Activated CD8-positive, alpha-beta memory T cell treated with anti-CD3 and anti-CD28 coated beads for 1 hour (primary cell): ENCODE results near the gene NRBF2.

ENCODE experiments used
- DNase-seq, 2 donors: peaks; one replicate each; pipeline ENCODE4 v3.0.0-alpha.2; 2020; ENCODE audit warnings: low read depth in 1 of 2; ENCODE audit errors: extremely low read depth in 1 of 2

NRBF2 gene

DNA sequence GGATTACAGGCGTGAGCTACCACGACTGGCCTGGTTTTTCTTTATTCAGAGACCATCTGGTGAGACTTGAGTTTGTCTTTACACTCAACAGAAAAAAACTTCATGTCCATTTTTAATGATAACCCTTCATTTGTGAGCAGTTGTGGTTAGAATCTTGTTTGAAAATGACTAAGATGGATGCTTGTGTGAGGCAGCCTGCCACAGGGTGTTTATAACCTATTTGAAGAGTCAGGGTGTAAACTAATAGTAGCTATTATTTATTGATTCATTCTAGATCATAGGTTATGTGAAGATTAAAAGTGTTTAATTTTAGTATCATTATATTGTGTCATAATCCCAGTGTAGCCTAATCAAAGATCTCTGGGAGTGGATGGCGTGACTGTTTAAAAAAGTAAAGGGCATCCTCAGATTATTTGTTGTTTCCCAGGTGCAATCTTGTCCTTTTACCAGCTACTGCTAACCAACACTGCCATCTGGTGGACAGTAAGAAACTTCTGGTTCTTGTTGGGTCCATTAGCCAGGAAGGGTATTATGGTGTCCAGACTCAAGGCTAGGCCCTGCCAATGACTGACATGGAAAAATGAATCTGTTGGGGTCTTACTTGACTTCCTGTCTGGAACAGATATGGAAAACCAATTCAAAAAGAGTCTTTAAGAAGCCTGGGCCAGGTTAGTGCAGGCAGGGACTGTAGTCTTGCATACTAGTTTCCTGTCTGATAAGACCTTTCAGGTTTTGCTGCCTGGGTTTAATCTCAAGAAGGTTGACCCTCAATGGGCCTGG lies 24.9 kb downstream of the NRBF2 start:
- DNase-seq: no peak

DNA sequence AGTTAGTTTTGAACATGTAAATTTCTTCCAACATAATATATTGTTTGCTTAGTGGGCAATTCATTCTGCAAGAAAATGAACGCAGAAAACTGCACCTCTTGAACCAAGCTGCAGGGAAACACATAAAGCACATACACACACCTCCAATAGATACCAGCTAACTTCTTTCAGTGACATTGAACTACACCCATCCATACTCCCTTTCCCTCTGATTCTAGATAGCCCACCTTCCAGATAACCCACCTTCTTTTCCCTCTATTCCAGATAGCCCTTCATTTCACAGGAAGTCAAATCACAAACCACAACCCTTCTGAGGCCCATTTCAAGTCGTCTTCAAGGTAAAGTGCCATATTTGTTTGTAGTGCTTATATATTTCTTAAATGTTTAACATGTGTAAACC lies 28.5 kb downstream of the NRBF2 start:
- DNase-seq: no peak

DNA sequence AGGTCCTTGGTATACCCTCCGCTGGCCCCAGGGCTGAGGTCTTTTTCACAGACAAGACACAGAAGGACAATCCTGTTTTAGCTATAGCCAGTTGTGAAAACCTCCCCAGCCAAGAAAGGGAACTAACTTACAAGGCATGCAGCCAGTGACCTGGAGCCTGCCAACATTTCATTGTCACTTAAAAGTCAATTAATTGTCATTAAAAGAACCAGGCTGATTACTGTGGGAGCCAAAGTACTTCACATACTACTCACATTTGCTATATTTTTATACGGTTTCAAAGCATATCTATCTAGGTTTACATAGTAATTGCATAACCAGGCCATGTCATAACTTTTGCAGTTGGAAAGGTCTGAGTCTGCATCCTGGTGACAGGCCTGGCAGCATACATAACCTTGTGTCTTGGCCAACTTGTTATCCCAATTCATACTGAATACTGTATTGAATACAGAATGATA lies 31.1 kb downstream of the NRBF2 start:
- no peak for DNase-seq

DNA sequence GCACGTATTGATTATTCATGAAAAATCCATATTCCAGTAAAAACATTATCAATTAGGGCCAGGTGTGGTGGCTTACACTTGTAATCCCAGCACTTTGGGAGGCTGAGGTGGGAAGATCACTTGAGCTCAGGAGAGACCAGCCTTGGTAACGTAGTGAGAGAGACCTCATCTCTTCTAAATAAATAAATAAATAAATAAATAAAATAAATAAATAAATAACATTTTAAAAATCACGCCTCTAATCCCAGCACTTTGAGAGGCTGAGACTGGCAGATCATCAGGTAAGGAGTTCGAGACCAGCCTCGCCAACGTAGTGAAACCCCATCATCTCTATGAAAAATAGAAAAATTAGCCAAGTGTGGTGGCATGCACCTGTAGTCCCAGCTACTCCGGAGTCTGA lies 32.1 kb downstream of the NRBF2 start:
- DNase-seq: no peak

GRCh38 chr10:63166742-63167258 lies 33.7 kb downstream of the NRBF2 start:
- no peak for DNase-seq

GRCh38 chr10:63168821-63169462 lies 35.8 kb downstream of the NRBF2 start:
- no peak for DNase-seq

GRCh38 chr10:63169624-63170023 lies 36.5 kb downstream of the NRBF2 start:
- no peak for DNase-seq

GRCh38 chr10:63171255-63171855 lies 38.2 kb downstream of the NRBF2 start:
- no peak for DNase-seq

DNA sequence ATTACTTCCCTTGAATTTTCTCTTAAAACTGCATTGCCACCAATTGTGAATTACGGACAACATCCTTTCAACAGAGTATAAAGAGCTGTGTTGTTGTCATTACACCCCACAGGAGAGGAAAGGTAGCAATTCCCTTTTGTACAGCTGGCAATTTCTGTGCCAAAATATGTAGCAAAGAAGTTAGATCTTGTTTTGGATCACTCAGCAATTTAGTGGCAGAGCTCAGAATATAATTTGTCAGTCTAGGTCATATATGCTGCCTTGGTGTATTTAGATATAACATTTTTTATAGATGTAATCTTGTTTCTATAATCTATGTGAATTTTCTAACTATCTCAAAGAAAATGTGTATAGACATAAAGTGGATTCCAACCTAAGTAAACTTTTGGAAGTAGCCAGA lies 38.8 kb downstream of the NRBF2 start:
- no peak for DNase-seq

DNA sequence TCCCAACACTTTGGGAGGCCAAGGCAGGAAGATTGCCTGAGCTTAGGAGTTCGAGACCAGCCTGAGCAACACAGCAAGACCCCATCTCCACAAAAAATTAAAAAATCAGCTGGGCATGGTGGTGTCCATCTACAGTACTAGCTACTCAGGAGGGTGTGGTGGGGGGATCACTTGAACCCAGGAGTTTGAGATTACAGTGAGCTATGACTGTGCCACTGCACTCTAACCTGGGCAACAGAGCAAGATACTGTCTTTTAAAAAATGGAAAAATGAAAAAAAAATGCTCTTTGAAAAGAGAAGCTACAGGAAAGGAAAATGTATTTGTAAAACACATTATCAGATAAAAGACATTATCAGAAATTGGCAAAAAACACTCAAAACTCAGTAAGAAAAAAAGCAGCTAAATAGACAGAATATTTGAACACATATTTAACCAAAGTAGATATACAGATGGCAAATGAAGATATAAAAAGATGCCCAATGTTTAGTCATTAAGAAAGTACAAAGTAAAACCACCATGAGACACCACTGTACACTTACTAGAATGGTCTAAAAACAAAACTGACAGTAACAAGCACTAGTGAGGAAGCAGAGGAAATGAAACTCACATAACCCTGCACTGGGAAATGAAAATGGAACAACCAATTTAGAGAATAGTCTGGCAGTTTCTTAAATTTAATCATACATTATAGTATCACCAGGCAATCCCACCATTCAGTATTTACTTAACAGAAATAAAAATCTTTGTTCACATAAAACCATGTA lies 40.5 kb downstream of the NRBF2 start:
- no peak for DNase-seq

DNA sequence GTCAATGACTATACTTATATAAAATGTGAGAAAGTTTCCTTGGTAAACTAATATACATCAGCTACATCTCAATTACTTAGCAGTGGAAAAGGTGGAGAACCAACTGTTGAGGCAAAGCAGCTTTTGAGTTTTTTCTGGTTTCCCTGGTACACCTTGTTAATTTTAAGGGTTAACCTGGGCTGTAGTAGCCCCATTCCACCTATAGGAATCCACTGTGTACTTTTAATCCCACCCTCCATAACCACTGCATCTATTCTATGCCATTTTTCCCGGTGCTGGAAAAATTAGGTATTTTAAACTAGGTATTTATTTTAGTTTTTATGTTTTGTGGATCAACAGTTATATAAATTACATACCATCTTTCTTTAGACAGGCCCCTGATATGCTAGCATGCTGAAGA lies 42.4 kb downstream of the NRBF2 start:
- no peak for DNase-seq

DNA sequence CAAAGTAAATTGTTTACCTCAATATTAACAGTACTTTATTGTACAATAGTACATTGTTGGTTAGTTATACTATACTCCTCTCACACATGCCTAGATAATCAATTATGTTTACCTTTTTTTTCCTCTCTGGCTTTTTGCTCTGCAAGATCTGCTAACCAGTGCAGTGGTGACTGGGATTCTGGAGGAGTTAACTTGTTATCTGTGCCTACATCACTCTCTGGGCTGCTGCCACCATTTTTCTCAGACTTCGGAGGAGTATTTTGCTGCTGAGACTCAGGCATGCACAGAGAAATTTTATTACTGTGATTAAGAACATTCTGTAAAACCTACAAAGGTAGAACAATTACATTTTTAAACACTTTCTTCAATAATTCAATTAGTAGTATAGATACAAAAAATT lies 59.7 kb downstream of the NRBF2 start:
- DNase-seq: no peak

DNA sequence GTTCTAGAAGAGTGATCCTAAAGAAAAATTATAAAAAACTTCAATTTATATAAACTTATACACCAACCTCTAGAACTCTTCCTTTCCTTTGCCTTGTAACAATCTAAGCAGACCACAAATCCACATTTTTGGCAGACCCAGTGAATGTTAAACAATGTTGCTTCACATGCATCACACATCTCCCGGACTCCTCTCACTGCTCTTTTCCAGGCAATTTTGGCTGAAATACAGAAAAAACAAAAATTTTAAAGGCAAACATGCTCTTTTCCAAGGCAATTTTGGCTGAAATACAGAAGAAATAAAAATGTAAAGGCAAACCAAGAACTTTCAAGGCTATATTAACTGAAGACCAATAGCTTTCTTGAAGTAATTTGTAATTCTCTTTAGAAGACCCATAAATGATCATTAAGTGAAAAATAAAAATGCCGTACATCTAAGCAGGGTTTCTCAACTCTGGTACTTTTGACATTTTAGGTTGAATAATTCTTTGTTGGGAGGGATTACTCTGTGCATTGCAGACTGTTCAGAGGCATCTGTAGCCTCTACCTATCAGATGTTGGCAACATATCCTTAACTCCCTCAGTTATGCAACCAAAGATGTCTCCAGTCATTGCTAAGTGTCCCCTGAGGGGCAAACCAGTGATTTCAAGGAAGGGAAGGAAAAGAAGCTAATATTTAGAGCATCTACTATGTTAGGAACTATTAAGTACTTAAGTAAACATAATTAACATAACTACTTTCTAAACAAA lies 64.4 kb downstream of the NRBF2 start:
- DNase-seq: no peak

GRCh38 chr10:63199716-63200115 lies 66.6 kb downstream of the NRBF2 start:
- no peak for DNase-seq

- DNase-seq: no peak
Measured at GRCh38 chr10:63200431-63200830, 67.3 kb downstream of the NRBF2 start.

DNA sequence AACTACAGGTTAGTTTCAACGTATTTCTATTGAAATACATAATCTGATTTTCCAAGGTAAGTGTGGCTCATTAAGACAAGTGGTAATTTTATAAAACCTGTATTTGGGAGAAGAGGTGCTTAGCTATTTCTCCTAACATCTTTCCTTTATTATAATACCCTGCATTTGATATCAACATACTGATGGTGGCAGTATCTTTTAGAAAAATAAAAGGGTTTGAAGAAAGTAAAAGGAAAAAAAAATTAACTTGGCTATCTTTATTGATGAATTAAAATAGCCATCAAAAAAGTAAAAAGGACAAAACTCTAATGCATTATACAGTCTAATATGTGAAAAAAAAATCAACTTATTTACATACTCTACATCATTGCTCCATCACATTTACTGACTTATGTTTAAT lies 68.0 kb downstream of the NRBF2 start:
- no peak for DNase-seq
